ENCODE measurements around the gene AJAP1. TPM values are rescaled to one million over a fixed set of nuclear protein-coding genes. Genes with fewer than 3 reads are reported as not detected.

AJAP1 gene
- total and polyA plus RNA-seq, 2 of the 13 experiments (the other 11 are each of a cell fraction or from before 2014, with no cell fraction given), result not detected

- Histone ChIP-seq H3K4me3 (replicated peaks in 1 of 3; ENCODE audit: insufficient read depth in 1 of 3, low read depth in 2 of 3, low read length in 3 of 3) (no peak overlapping the region), H4K20me1 (ENCODE audit: insufficient read depth, low read length) (no peaks in the 10 kb centered on the region), H3K4me2 (ENCODE audit: low read depth, low read length) (no peak overlapping the region), H3K27ac (ENCODE audit: extremely low read length, insufficient read depth, low read length) (no peak overlapping the region), H3K79me2 (ENCODE audit: insufficient read depth, low read length) (no peaks in the 10 kb centered on the region), H3K27me3 (ENCODE audit: control insufficient read depth in 1 of 2, insufficient read depth in 2 of 2, low read length in 2 of 2) (peaks cover 6 to 37% of the 10 kb centered on the region in 2 experiments; a peak in 4 of 5 replicates), H3K4me1 (ENCODE audit: insufficient read depth, low read length) (no peaks in the 10 kb centered on the region), H2AFZ (ENCODE audit: low read length) (no peak overlapping the region), H3K9ac (ENCODE audit: insufficient read depth, low read depth, low read length) (no peak overlapping the region), H3K36me3 (replicated peaks in 1 of 2; ENCODE audit: control insufficient read depth in 1 of 2, insufficient read depth in 2 of 2, low read length in 2 of 2) (no peaks in the 10 kb centered on the region), H3K9me3 (ENCODE audit: low read length) (no peaks in the 10 kb centered on the region)
- no peak for DNase-seq (ENCODE audit: low spot score)
- BruUV-seq (replicated peaks), result no TSS peak
- in situ Hi-C loops (cut with HindIII; ENCODE audit: extremely low pct_ligation_motif_present, low pct_unique_long_range_greater_than_20kb) (no loop called here), intact Hi-C loops (cut with micrococcal nuclease; ENCODE audit: unreplicated experiment) (no loop called here)
- WGBS (ENCODE audit: low lambda C conversion rate), result 0% methylated on average over 7 of the region's 18 CpGs
- ChIA-PET CTCF (ENCODE audit: low intra/inter-chr PET ratio, low total read pairs) (no interaction called here), POLR2A (no interaction called here)
- TF ChIP-seq ZSCAN21 (CRISPR knock-in tag; IDR thresholded peaks at IDR 0.05; ENCODE audit: borderline replicate concordance), result no peak
- no peak for TF ChIP-seq TBP (CRISPR knock-in tag; IDR thresholded peaks at IDR 0.05)
- no peak for TF ChIP-seq ZNF430 (CRISPR knock-in tag; IDR thresholded peaks at IDR 0.05)
- TF ChIP-seq ZBED4 (CRISPR knock-in tag; IDR thresholded peaks at IDR 0.05; ENCODE audit: borderline replicate concordance), result no peak
- TF ChIP-seq SIN3A (IDR thresholded peaks at IDR 0.05; ENCODE audit: borderline replicate concordance, low read depth, low read length), result no peak
- TF ChIP-seq ZNF616 (CRISPR knock-in tag; IDR thresholded peaks at IDR 0.05; ENCODE audit: low read depth), result no peak
- TF ChIP-seq ZNF572 (CRISPR knock-in tag; IDR thresholded peaks at IDR 0.05), result no peak
- TF ChIP-seq ZNF557 (CRISPR knock-in tag; IDR thresholded peaks at IDR 0.05), result no peak
- TF ChIP-seq ZNF501 (CRISPR knock-in tag; IDR thresholded peaks at IDR 0.05), result no peak
- TF ChIP-seq ZKSCAN8 (CRISPR knock-in tag; IDR thresholded peaks at IDR 0.05; ENCODE audit: borderline replicate concordance), result no peak
- TF ChIP-seq PTBP1 (IDR thresholded peaks at IDR 0.05; ENCODE audit: low read depth, low read length, poor library complexity, severe bottlenecking), result no peak
- TF ChIP-seq TCF7L2 (IDR thresholded peaks at IDR 0.05; ENCODE audit: low read depth, low read length), result no peak
- FAIRE-seq, result no peak
- ATAC-seq, result no peak
Measured at GRCh38 chr1:4616831-4617465, 37.5 kb upstream of the AJAP1 start.
